Tibial artery (tissue), 4 donors: ENCODE measurements around the gene NQO1.

Experiments used
- DNase-seq, 2 donors: peaks; one replicate each; pipeline ENCODE4 v3.0.0-alpha.2; 2019
- H3K27ac ChIP-seq, 2 donors: fragments of 200-600 bp; sonication (generic) in 1 of 2; 1 replicate in 1 of 2; 2 replicates in 1 of 2; pipeline ENCODE4 v1.5.1; 2018 to 2019; ENCODE audit warnings: mild to moderate bottlenecking in 1 of 2
- H3K27me3 ChIP-seq, 2 donors: fragments of 200-600 bp; sonication (generic) in 1 of 2; one replicate each; pipeline versions ENCODE4 v1.5.1 to v1.6.0; 2016 to 2019
- H3K36me3 ChIP-seq, 3 donors: fragments of 200-600 bp; sonication (generic) in 2 of 3; one replicate each; pipeline ENCODE4 v1.5.1; 2016 to 2019; ENCODE audit warnings: mild to moderate bottlenecking in 2 of 3
- H3K4me1 ChIP-seq, 4 donors: fragments of 200-600 bp; sonication (generic) in 2 of 4; 1 replicate in 3 of 4; 2 replicates in 1 of 4; pipeline ENCODE4 v1.5.1; 2016 to 2019
- H3K4me3 ChIP-seq, 2 donors: fragments of 200-600 bp; sonication (generic) in 1 of 2; 1 replicate in 1 of 2; 2 replicates in 1 of 2; pipeline ENCODE4 v1.5.1; 2018 to 2019; ENCODE audit warnings: mild to moderate bottlenecking in 2 of 2
- H3K9me3 ChIP-seq, 3 donors: fragments of 200-600 bp; sonication (generic) in 1 of 3; one replicate each; pipeline ENCODE4 v1.5.1; 2016 to 2019
- intact Hi-C: fragments of 100-400 bp; cut with DNase I; formaldehyde crosslinking; loops from one replicate; pipeline ENCODE4 v1.15.0; 2023; ENCODE audit warnings: low total_unique reads
- TF ChIP-seq, protein P1 (sequence below), 2 experiments: fragments of 200-600 bp in 1 of 2; fragments of 450-650 bp in 1 of 2; IDR thresholded peaks; one replicate each; pipeline ENCODE4 v1.5.1; 2017 to 2019; ENCODE audit warnings: antibody characterized with exemption in 2 of 2, mild to moderate bottlenecking in 1 of 2, moderate library complexity in 1 of 2

The NQO1 gene

DNA sequence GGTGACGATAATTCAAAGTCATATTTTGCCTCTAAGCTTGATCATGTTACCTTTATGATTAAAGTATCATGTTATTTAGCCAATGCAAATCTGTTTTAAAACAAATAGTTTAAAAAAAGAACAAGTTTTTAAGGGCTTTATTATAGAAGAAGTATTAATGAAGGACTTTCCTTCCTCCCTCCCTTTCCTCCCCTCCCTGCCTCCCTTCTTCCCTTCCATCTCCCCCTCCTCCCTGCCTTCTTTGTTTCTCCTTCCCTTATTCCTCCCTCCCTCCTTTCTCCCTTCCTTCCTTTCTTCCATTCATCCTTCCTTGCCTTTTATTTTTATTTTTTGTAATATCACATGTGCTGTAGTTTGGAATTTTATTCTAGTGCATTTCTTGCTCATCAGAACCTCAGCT is 26.4 kb downstream of the NQO1 start:
- TF ChIP-seq, protein P1, sequence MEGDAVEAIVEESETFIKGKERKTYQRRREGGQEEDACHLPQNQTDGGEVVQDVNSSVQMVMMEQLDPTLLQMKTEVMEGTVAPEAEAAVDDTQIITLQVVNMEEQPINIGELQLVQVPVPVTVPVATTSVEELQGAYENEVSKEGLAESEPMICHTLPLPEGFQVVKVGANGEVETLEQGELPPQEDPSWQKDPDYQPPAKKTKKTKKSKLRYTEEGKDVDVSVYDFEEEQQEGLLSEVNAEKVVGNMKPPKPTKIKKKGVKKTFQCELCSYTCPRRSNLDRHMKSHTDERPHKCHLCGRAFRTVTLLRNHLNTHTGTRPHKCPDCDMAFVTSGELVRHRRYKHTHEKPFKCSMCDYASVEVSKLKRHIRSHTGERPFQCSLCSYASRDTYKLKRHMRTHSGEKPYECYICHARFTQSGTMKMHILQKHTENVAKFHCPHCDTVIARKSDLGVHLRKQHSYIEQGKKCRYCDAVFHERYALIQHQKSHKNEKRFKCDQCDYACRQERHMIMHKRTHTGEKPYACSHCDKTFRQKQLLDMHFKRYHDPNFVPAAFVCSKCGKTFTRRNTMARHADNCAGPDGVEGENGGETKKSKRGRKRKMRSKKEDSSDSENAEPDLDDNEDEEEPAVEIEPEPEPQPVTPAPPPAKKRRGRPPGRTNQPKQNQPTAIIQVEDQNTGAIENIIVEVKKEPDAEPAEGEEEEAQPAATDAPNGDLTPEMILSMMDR (IDR thresholded peaks at IDR 0.05): no peak
- Histone ChIP-seq H3K36me3 (peaks cover 22 to 29% (median 27%) of the 10 kb centered on the region in 3 donors), H3K27ac (no peak overlapping the region), H3K4me1 (no peaks in the 10 kb centered on the region), H3K9me3 (no peaks in the 10 kb centered on the region), H3K27me3 (no peaks in the 10 kb centered on the region), H3K4me3 (no peak overlapping the region)
- DNase-seq: no peak
- intact Hi-C loops: no loop called here

DNA sequence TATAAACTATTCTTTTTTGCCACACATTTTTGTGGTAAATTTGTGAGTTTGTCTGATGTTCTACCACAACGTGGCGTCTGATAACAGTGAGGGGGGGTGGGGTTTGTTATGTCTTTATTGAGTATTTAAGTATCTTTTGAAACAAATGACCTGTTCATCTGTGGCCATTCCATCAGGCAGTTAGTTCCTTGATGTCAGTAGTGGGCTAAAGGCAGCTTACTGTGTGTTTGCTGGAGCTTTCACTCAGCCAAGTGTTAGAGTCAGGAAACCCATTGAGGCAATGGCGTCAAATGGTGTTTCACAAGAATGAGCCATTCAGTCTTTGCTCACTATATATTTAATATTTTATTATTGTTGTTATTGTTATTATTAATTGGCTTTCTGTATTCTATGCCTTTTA is 28.0 kb downstream of the NQO1 start:
- Histone ChIP-seq H3K9me3 (no peaks in the 10 kb centered on the region), H3K4me1 (no peaks in the 10 kb centered on the region), H3K36me3 (peaks cover 36 to 43% (median 42%) of the 10 kb centered on the region in 3 donors), H3K4me3 (no peak overlapping the region), H3K27me3 (no peaks in the 10 kb centered on the region), H3K27ac (no peak overlapping the region)
- TF ChIP-seq, protein P1 (IDR thresholded peaks at IDR 0.05): no peak
- no peak for DNase-seq
- intact Hi-C loops: no loop called here

DNA sequence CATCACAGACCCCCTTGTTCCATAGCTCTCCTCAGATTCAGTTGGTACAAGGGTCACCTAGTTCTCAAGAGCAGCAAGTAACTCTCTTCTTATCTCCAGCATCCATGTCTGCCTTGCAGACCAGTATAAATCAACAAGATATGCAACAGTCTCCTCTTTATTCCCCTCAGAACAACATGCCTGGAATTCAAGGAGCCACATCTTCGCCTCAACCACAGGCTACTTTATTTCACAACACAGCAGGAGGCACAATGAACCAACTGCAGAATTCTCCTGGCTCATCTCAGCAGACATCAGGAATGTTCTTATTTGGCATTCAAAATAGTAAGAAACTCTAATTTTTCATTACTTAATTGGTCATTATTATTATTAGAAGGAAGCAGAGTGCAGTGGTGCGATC is 32.4 kb downstream of the NQO1 start:
- no peaks in the 10 kb centered on the region for H3K27me3 ChIP-seq
- intact Hi-C loops: no loop called here
- H3K9me3 ChIP-seq: no peaks in the 10 kb centered on the region
- no peaks in the 10 kb centered on the region for H3K4me1 ChIP-seq
- H3K36me3 ChIP-seq: peaks cover 60 to 70% (median 69%) of the 10 kb centered on the region in 3 donors
- TF ChIP-seq, protein P1 (IDR thresholded peaks at IDR 0.05): no peak
- no peak for DNase-seq
- H3K4me3 ChIP-seq: no peak overlapping the region
- H3K27ac ChIP-seq: no peak overlapping the region

DNA sequence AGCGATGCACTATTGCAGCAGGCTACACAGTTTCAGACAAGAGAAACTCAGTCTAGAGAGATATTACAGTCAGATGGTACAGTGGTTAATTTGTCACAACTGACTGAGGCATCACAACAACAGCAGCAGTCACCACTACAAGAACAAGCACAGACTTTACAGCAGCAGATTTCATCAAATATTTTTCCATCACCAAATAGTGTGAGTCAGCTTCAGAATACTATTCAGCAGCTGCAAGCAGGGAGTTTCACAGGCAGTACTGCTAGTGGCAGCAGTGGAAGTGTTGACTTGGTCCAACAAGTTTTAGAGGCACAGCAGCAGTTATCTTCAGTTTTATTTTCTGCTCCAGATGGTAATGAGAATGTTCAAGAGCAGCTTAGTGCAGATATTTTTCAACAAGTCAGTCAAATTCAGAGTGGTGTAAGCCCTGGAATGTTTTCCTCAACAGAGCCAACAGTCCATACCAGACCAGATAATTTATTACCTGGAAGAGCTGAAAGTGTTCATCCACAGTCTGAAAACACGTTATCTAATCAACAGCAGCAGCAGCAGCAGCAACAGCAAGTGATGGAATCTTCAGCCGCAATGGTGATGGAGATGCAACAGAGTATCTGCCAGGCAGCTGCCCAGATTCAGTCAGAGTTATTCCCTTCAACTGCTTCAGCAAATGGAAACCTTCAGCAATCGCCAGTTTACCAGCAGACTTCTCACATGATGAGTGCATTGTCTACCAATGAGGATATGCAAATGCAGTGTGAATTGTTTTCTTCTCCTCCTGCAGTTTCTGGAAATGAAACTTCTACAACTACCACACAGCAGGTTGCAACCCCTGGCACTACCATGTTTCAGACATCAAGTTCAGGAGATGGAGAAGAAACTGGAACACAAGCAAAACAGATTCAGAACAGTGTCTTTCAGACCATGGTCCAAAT is 34.1 kb downstream of the NQO1 start:
- H3K27me3 ChIP-seq: no peaks in the 10 kb centered on the region
- H3K27ac ChIP-seq: no peak overlapping the region
- no peaks in the 10 kb centered on the region for H3K4me1 ChIP-seq
- TF ChIP-seq, protein P1 (IDR thresholded peaks at IDR 0.05): no peak
- no peak overlapping the region for H3K4me3 ChIP-seq
- H3K36me3 ChIP-seq: peaks cover 62 to 71% (median 66%) of the 10 kb centered on the region in 3 donors
- intact Hi-C loops: no loop called here
- H3K9me3 ChIP-seq: no peaks in the 10 kb centered on the region
- DNase-seq: no peak

DNA sequence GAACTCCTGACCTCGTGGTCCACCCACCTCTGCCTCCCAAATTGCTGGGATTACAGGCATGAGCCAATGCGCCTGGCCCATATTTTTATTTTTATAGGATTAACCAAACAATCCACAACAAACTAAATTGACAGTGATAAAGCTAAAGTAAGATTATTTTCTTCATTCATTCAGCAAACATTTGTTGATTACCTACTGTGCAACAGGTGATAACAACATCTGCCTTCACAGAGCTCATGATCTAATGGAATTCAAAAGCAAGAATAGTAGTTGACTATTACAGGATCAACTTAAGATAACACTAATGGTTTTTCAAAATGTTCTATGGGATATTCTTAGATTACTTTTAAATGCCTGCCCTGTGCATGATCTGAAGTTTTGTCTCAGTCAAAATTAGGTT is 37.8 kb downstream of the NQO1 start:
- Histone ChIP-seq H3K27ac (no peak overlapping the region), H3K4me3 (no peak overlapping the region), H3K9me3 (no peaks in the 10 kb centered on the region), H3K27me3 (no peaks in the 10 kb centered on the region), H3K36me3 (peaks cover 30 to 78% (median 65%) of the 10 kb centered on the region in 3 donors), H3K4me1 (no peaks in the 10 kb centered on the region)
- intact Hi-C loops: no loop called here
- TF ChIP-seq, protein P1 (IDR thresholded peaks at IDR 0.05): no peak
- no peak for DNase-seq
